K562 (cell line): ENCODE data around the gene MYO1H. TPM values are rescaled to one million over a fixed set of nuclear protein-coding genes. Genes with fewer than 3 reads are reported as not detected.
A peak's percentile ranks its signal among the peaks of the same experiment; 100 is the strongest.

Experiments
- CBX3 ChIP-seq, 2 experiments: IDR thresholded peaks; 1 replicate in 1 of 2; 2 replicates in 1 of 2; pipeline ENCODE4 v1.6.1; 2012; ENCODE audit warnings: inconsistent platforms in 2 of 2, low read length in 2 of 2, borderline replicate concordance in 1 of 2, control low read depth in 1 of 2
- CBX5 ChIP-seq: IDR thresholded peaks from 2 replicates; pipeline ENCODE4 v1.6.1; 2014; ENCODE audit warnings: low read depth, borderline replicate concordance
- CEBPB ChIP-seq: fragments of 450-650 bp; IDR thresholded peaks from 2 replicates; pipeline ENCODE4 v1.6.1; 2016; ENCODE audit warnings: missing genetic modification characterization, missing compliant biosample characterization
- JUNB ChIP-seq: fragments of 450-650 bp; formaldehyde crosslinking; conservative IDR thresholded peaks from 2 replicates; pipeline ENCODE4 v1.4.0; 2020; ENCODE audit warnings: mild to moderate bottlenecking
- PHB ChIP-seq: fragments of 250-450 bp; sonication (Bioruptor Pico); IDR thresholded peaks from 2 replicates; pipeline ENCODE4 v1.5.0; 2021
- PRMT5 ChIP-seq: sonication (generic); formaldehyde crosslinking; IDR thresholded peaks from 2 replicates; pipeline ENCODE4 v1.5.0; 2020; ENCODE audit warnings: missing genetic modification reagents
- RAD21 ChIP-seq, 2 experiments: fragments of 250-450 bp in 1 of 2; fragments of 450-650 bp in 1 of 2; sonication (Bioruptor Pico) in 1 of 2; formaldehyde crosslinking in 1 of 2; IDR thresholded peaks in 1 of 2; conservative IDR thresholded peaks in 1 of 2; 2 replicates each; pipeline versions ENCODE4 v1.4.0 to v1.8.0; 2020 to 2022; ENCODE audit warnings: mild to moderate bottlenecking in 2 of 2, moderate library complexity in 1 of 2
- RBM22 ChIP-seq: fragments of 200-400 bp; formaldehyde crosslinking; IDR thresholded peaks from 2 replicates; pipeline ENCODE4 v1.6.1; 2018; ENCODE audit warnings: low read length, low read depth; ENCODE audit not compliant: poor library complexity, severe bottlenecking
- SETDB1 ChIP-seq: IDR thresholded peaks from one replicate; pipeline ENCODE4 v1.6.1; 2012; ENCODE audit warnings: low read length, control low read depth, inconsistent platforms
- TEAD1 ChIP-seq, 2 experiments: fragments of 450-650 bp in 1 of 2; sonication (generic) in 1 of 2; formaldehyde crosslinking; IDR thresholded peaks; 2 replicates each; pipeline versions ENCODE4 v1.4.0 to v1.8.0; 2020 to 2022; ENCODE audit warnings: mild to moderate bottlenecking in 2 of 2, missing genetic modification reagents in 1 of 2
- TEAD4 ChIP-seq, 2 experiments: sonication (generic) in 1 of 2; formaldehyde crosslinking in 1 of 2; IDR thresholded peaks; 2 replicates each; pipeline versions ENCODE4 v1.6.1 to v1.8.0; 2012 to 2022; ENCODE audit warnings: borderline replicate concordance in 1 of 2, inconsistent platforms in 1 of 2, low read length in 1 of 2, mild to moderate bottlenecking in 1 of 2, missing genetic modification reagents in 1 of 2
- ZC3H8 ChIP-seq: fragments of 450-650 bp; IDR thresholded peaks from 2 replicates; pipeline ENCODE4 v1.6.1; 2017
- ZFP36 ChIP-seq: fragments of 150-350 bp; IDR thresholded peaks from 2 replicates; pipeline ENCODE4 v1.6.1; 2018; ENCODE audit warnings: low read length, low read depth; ENCODE audit not compliant: partially characterized antibody
- ZNF263 ChIP-seq: sonication (generic); formaldehyde crosslinking; IDR thresholded peaks from 2 replicates; pipeline ENCODE4 v1.8.0; 2022; ENCODE audit warnings: mild to moderate bottlenecking, missing genetic modification reagents, borderline replicate concordance
- polyA plus RNA-seq, 8 experiments: library from polyadenylated mRNA; depleted of rRNA in 4 of 8; stranded (reverse) in 5 of 8; unstranded in 3 of 8; fragments of >200 nt; fragmentation: Nextera tagmentation in 2 of 8; fragmentation: Illumina TruSeq in 1 of 8; extraction: Ambion mirVana in 2 of 8; extraction: Trizol in 1 of 8; gene quantifications; 2 replicates each; pipeline versions ENCODE4 v1.2.1 to v1.2.3, GENCODE V29; 2011 to 2014; ENCODE audit warnings: inconsistent platforms in 1 of 8, missing spikeins in 1 of 8
- total RNA-seq, 7 experiments: library from RNA; depleted of rRNA in 6 of 7; stranded (reverse); fragments of >200 nt in 6 of 7; fragmentation: Illumina TruSeq in 2 of 7; extraction: Trizol in 2 of 7; gene quantifications; 2 replicates each; pipeline versions ENCODE4 v1.2.1 to v1.2.3, GENCODE V29; 2011 to 2021; ENCODE audit warnings: low replicate concordance in 1 of 7
- TF ChIP-seq, protein P1 (sequence below): sonication (generic); formaldehyde crosslinking; IDR thresholded peaks from 2 replicates; pipeline ENCODE4 v1.9.0; 2022; ENCODE audit warnings: mild to moderate bottlenecking, missing genetic modification reagents
- TF ChIP-seq, protein P2 (sequence below), 3 experiments: IDR thresholded peaks in 2 of 3; conservative IDR thresholded peaks in 1 of 3; 2 replicates each; pipeline ENCODE4 v1.5.1; 2011 to 2012; ENCODE audit warnings: low read length in 3 of 3, mild to moderate bottlenecking in 3 of 3, control low read depth in 2 of 3, improper control_type of control experiment in 1 of 3, inconsistent platforms in 1 of 3, low read depth in 1 of 3, mixed read lengths in 1 of 3, moderate library complexity in 1 of 3; ENCODE audit not compliant: insufficient read depth in 2 of 3
- TF ChIP-seq, protein P3 (sequence below): fragments of 250-450 bp; sonication (Bioruptor Pico); IDR thresholded peaks from 2 replicates; pipeline ENCODE4 v1.4.0; 2020; ENCODE audit warnings: mild to moderate bottlenecking, moderate library complexity

MYO1H gene
- total and polyA plus RNA-seq, 9 of the 15 experiments (the other 6 are each of a cell fraction or from before 2014, with no cell fraction given), result not detected

DNA sequence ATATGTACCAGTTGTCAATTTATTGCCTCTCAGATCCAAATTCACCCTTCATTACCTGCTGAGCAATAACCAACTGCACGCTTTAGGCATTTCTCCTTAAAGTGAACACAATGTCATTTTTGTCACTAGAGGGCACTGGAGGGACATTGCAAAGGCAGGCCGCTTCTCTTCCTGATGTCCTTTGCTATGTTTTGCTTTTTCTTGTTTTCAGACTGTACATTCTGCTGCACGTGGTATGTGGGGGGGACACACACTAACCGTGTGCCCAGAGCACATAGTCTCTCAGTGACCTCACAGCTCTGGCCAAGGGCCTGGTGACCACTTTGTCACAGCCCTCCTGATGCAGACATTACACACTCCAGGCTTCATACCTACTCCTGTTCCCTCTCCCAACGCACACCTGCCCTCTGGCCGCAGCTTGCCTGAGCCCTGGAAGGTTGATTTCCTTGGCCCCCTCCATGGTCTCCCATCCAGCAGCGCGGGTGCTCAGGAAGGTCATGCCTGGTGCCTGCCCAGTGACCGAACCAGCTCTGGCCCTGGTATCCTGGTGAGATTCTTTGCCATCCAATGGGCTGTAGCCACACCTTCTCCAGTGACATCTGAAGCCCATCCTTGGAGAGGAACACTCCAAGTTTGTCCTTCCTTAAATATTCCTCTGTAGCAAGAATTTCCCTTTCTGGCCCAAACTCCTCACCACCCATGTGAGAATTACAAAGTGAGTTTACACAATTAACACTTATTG lies 39.9 kb downstream of the MYO1H start (continued):
- TF ChIP-seq JUNB (CRISPR knock-in tag) (no peak), CBX3 (IDR thresholded peaks at IDR 0.05; ENCODE audit: borderline replicate concordance in 1 of 2, low read length in 2 of 2) (0 out of 3 replicates have a peak, but pooled peaks of 1 of the 2 experiments have one; percentile 62), PHB (CRISPR knock-in tag) (no peak), PRMT5 (CRISPR knock-in tag) (no peak), ZFP36 (no peak), RBM22 (no peak), CBX5 (0 out of 2 replicates have a peak, but pooled peaks have one; percentile 12), SETDB1 (no peak), RAD21 (CRISPR knock-in tag; conservative IDR thresholded peaks at IDR 0.05 in 1 of 2, IDR thresholded peaks at IDR 0.05 in 1 of 2) (peak in 1 of 2 experiments; percentile 64; a peak in 2 of 4 replicates), ZNF263 (CRISPR knock-in tag) (no peak), CEBPB (no peak), TEAD4 (IDR thresholded peaks at IDR 0.05; ENCODE audit: low read length) (peak; percentile 71), TEAD4 (CRISPR knock-in tag; IDR thresholded peaks at IDR 0.05; ENCODE audit: borderline replicate concordance) (no peak), ZC3H8 (no peak), TEAD1 (CRISPR knock-in tag; IDR thresholded peaks at IDR 0.05) (peak; percentile 91 to 98)
- TF ChIP-seq, protein P1, sequence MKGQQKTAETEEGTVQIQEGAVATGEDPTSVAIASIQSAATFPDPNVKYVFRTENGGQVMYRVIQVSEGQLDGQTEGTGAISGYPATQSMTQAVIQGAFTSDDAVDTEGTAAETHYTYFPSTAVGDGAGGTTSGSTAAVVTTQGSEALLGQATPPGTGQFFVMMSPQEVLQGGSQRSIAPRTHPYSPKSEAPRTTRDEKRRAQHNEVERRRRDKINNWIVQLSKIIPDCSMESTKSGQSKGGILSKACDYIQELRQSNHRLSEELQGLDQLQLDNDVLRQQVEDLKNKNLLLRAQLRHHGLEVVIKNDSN (CRISPR knock-in tag), result peak; percentile 70
- TF ChIP-seq, protein P2, sequence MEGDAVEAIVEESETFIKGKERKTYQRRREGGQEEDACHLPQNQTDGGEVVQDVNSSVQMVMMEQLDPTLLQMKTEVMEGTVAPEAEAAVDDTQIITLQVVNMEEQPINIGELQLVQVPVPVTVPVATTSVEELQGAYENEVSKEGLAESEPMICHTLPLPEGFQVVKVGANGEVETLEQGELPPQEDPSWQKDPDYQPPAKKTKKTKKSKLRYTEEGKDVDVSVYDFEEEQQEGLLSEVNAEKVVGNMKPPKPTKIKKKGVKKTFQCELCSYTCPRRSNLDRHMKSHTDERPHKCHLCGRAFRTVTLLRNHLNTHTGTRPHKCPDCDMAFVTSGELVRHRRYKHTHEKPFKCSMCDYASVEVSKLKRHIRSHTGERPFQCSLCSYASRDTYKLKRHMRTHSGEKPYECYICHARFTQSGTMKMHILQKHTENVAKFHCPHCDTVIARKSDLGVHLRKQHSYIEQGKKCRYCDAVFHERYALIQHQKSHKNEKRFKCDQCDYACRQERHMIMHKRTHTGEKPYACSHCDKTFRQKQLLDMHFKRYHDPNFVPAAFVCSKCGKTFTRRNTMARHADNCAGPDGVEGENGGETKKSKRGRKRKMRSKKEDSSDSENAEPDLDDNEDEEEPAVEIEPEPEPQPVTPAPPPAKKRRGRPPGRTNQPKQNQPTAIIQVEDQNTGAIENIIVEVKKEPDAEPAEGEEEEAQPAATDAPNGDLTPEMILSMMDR (IDR thresholded peaks at IDR 0.05 in 2 of 3, conservative IDR thresholded peaks at IDR 0.05 in 1 of 3; ENCODE audit: insufficient read depth in 2 of 3, low read depth in 1 of 3, low read length in 3 of 3), result peak; percentile 68 to 77 (median 73)
- TF ChIP-seq, protein P3, sequence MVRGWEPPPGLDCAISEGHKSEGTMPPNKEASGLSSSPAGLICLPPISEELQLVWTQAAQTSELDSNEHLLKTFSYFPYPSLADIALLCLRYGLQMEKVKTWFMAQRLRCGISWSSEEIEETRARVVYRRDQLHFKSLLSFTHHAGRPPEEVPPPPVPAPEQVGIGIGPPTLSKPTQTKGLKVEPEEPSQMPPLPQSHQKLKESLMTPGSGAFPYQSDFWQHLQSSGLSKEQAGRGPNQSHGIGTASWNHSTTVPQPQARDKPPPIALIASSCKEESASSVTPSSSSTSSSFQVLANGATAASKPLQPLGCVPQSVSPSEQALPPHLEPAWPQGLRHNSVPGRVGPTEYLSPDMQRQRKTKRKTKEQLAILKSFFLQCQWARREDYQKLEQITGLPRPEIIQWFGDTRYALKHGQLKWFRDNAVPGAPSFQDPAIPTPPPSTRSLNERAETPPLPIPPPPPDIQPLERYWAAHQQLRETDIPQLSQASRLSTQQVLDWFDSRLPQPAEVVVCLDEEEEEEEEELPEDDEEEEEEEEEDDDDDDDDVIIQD (CRISPR knock-in tag), result no peak
